ENCODE measurements around the gene CSNK1G1. TPM values are rescaled to one million over a fixed set of nuclear protein-coding genes. Genes with fewer than 3 reads are reported as not detected.

CSNK1G1 gene
- total RNA-seq, 1 donor from 2014 or later: 19.9 TPM

DNA sequence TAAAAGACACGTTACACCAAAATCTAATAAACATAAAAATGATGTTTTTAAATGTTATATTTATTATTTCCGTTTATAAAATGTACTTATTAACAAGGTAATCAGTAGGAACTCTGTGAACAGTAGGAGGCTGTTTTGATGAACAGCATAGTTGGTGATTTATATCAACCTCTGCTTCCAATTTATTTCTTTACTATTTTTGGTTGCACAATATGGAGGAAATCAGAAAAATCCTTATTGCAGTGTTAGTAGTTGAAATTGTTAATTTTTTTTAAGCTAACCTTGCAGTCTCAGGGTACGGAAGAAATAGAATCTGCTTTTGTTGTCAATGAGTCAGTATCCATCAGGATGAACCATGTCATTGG, 209.5 kb downstream of the CSNK1G1 start:
- TF ChIP-seq, protein P1, sequence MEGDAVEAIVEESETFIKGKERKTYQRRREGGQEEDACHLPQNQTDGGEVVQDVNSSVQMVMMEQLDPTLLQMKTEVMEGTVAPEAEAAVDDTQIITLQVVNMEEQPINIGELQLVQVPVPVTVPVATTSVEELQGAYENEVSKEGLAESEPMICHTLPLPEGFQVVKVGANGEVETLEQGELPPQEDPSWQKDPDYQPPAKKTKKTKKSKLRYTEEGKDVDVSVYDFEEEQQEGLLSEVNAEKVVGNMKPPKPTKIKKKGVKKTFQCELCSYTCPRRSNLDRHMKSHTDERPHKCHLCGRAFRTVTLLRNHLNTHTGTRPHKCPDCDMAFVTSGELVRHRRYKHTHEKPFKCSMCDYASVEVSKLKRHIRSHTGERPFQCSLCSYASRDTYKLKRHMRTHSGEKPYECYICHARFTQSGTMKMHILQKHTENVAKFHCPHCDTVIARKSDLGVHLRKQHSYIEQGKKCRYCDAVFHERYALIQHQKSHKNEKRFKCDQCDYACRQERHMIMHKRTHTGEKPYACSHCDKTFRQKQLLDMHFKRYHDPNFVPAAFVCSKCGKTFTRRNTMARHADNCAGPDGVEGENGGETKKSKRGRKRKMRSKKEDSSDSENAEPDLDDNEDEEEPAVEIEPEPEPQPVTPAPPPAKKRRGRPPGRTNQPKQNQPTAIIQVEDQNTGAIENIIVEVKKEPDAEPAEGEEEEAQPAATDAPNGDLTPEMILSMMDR (conservative IDR thresholded peaks at IDR 0.05): no peak
- Mint-ChIP-seq H3K9me3 (no peaks in the 10 kb centered on the region), H3K27ac (peak overlapping the region; percentile 41), H3K27me3 (peaks cover 11% of the 10 kb centered on the region), H3K4me3 (no peak overlapping the region), H3K36me3 (peaks cover 4% of the 10 kb centered on the region), H3K4me1 (ENCODE audit: unreplicated experiment) (peaks cover 14% of the 10 kb centered on the region)
- no peak for DNase-seq (ENCODE audit: extremely low spot score, unreplicated experiment)

DNA sequence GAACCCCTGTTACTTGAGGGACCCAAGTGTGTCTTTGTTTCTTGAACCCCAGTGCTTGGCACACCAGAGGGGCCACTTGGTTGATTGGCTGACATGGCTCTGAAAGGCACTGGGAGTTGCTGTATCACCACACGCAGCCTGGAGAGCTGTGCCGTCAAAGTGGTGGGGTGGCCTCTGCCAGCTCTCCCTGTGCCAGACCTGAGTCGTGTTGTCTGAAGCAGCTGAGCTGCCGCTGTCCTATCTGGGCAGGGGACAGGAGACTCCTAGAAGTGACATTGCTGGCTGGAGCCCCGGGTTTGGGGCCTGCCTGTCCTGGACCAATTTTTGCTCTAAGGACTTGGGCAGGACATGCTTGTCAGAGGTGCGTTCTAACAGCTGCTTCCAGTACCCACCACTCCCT, 209.9 kb downstream of the CSNK1G1 start:
- H3K27ac Mint-ChIP-seq: no peak overlapping the region
- H3K9me3 Mint-ChIP-seq: no peaks in the 10 kb centered on the region
- peaks cover 14% of the 10 kb centered on the region for H3K4me1 Mint-ChIP-seq (ENCODE audit: unreplicated experiment)
- peak; percentile 47 for DNase-seq (ENCODE audit: extremely low spot score, unreplicated experiment)
- no peak overlapping the region for H3K4me3 Mint-ChIP-seq
- H3K36me3 Mint-ChIP-seq: peaks cover 4% of the 10 kb centered on the region
- TF ChIP-seq, protein P1 (conservative IDR thresholded peaks at IDR 0.05): no peak
- H3K27me3 Mint-ChIP-seq: peaks cover 11% of the 10 kb centered on the region

DNA sequence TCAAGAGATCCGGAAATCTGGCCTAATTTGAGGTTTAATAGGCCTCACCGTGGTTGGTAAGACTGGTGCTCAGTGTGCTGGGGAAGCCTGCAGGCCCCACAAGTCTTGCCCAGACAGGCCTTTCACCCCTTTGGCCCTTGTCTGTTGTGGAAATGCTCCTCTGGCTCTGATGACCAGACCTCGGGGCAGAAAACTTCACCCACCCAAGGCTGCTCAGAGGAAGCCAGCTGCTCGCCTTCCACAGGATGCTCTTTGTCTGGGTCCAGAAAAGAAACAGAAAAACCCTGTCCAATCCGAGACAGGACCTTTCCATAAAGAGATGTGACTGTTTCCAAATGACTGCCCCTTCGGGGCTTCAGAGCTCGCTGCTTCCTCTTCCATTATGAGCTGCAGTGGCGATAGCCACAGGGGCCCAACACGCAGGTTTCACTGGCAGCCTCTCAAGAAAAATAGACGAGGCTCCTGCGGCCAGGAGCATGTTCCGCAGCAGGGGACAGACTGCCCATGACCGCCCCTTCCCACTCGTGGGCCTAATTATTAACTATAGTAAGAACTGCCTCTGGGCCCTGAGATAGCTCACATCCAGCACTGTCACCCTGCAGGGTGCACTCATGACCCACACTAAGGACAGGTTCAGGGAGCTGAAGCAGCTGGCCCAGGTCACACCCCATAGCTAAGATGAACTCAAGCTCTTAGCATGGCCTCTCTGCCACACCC, 211.2 kb downstream of the CSNK1G1 start:
- no peak overlapping the region for H3K4me3 Mint-ChIP-seq
- TF ChIP-seq, protein P1 (conservative IDR thresholded peaks at IDR 0.05): no peak
- H3K9me3 Mint-ChIP-seq: no peaks in the 10 kb centered on the region
- H3K4me1 Mint-ChIP-seq (ENCODE audit: unreplicated experiment): peaks cover 13% of the 10 kb centered on the region
- peaks cover 4% of the 10 kb centered on the region for H3K36me3 Mint-ChIP-seq
- H3K27ac Mint-ChIP-seq: peak overlapping the region; percentile 21
- peaks cover 4% of the 10 kb centered on the region for H3K27me3 Mint-ChIP-seq
- no peak for DNase-seq (ENCODE audit: extremely low spot score, unreplicated experiment)

DNA sequence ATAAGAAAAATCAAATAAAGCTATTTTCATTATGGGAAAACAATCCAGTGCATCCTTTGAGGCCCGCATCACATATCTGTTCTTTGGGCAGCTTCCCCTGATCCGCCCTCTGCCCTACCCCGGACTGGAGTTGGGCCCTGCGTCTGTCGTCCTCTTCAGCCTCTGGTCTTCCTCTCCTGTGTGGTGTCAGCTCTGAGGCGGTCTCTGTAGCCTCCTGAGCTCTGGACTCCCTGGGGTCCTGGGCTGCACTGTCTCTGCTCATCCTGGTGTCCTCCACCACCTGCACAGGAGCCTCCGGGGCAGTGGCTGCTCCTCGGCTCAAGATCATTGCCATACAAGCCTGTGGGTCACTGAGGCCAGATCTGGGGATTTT, 211.8 kb downstream of the CSNK1G1 start:
- Mint-ChIP-seq H3K36me3 (peaks cover 4% of the 10 kb centered on the region), H3K4me3 (no peak overlapping the region), H3K27me3 (no peaks in the 10 kb centered on the region), H3K27ac (no peak overlapping the region), H3K4me1 (ENCODE audit: unreplicated experiment) (peaks cover 9% of the 10 kb centered on the region), H3K9me3 (no peaks in the 10 kb centered on the region)
- DNase-seq (ENCODE audit: extremely low spot score, unreplicated experiment): no peak
- TF ChIP-seq, protein P1 (conservative IDR thresholded peaks at IDR 0.05): no peak

DNA sequence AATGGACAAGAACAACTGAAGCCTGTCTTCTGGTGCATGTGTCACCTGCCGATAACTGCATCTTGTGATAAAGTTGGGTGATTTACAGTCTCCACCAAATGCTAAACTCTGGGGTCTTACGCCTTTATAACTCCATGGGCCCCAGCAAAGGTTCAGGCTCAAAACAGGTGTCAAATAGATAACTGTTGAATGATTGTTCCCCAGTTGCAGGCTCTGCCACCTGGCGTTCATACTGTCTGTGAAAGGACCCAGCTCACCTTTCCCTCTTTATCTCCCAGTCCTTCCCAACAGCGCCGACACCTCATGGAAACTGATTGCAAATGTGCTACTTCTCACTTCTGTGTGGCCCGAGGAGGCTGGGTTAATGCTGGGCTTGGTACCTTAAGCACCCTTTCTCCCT, 212.7 kb downstream of the CSNK1G1 start:
- TF ChIP-seq, protein P1 (conservative IDR thresholded peaks at IDR 0.05): no peak
- no peak for DNase-seq (ENCODE audit: extremely low spot score, unreplicated experiment)
- Mint-ChIP-seq H3K36me3 (peaks cover 4% of the 10 kb centered on the region), H3K9me3 (no peaks in the 10 kb centered on the region), H3K27me3 (no peaks in the 10 kb centered on the region), H3K4me3 (no peak overlapping the region), H3K4me1 (ENCODE audit: unreplicated experiment) (peaks cover 9% of the 10 kb centered on the region), H3K27ac (no peak overlapping the region)

Measured in type B pancreatic cell (in vitro differentiated cells).